Left lung (tissue), 10 donors: Measurements from ENCODE around the gene HEXIM1. TPM values are rescaled to one million over a fixed set of nuclear protein-coding genes. Genes with fewer than 3 reads are reported as not detected.

Experiments
- ATAC-seq: fragments of 200-7000 bp; cut with Tn5 transposase; one replicate; pipeline ENCODE4 v1.9.1; 2020; ENCODE audit warnings: moderate library complexity
- DNase-seq, 4 donors: peaks; one replicate each; pipeline ENCODE4 v3.0.0-alpha.2; 2013 to 2020
- H3K27ac ChIP-seq, 2 donors: fragments of 200-600 bp; sonication (generic) in 1 of 2; one replicate each; pipeline versions ENCODE4 v1.5.0 to v1.8.0; 2020 to 2021
- H3K27me3 ChIP-seq, 2 donors: fragments of 200-600 bp; sonication (generic) in 1 of 2; one replicate each; pipeline versions ENCODE4 v1.5.0 to v1.8.0; 2020 to 2021
- H3K36me3 ChIP-seq, 2 donors: fragments of 200-600 bp; sonication (generic) in 1 of 2; one replicate each; pipeline versions ENCODE4 v1.5.0 to v1.8.0; 2020 to 2021
- H3K4me1 ChIP-seq, 2 donors: fragments of 200-600 bp; one replicate each; pipeline ENCODE4 v1.8.0; 2021
- H3K4me3 ChIP-seq, 2 donors: fragments of 200-600 bp; sonication (generic) in 1 of 2; one replicate each; pipeline versions ENCODE4 v1.5.0 to v1.8.0; 2020 to 2021; ENCODE audit warnings: mild to moderate bottlenecking in 1 of 2
- H3K9me3 ChIP-seq, 2 donors: fragments of 200-600 bp; sonication (generic) in 1 of 2; one replicate each; pipeline versions ENCODE4 v1.5.0 to v1.8.0; 2020 to 2021
- intact Hi-C, 2 donors: fragments of 100-400 bp; cut with DNase I; formaldehyde crosslinking; loops; one replicate each; pipeline versions ENCODE4 v1.11.2 to v1.14.2; 2022
- polyA plus RNA-seq, 6 donors: library from polyadenylated mRNA; unstranded; fragments of 120-200 nt; gene quantifications; one replicate each; pipeline ENCODE4 v1.2.1, GENCODE V29; 2013; ENCODE audit not compliant: insufficient read length in 6 of 6
- total RNA-seq, 2 donors: library from RNA; stranded (reverse); fragmentation: NEBNext Ultra II Directional; extraction: Animal tissue kit (Norgen Biotek cat#: 25700); gene quantifications; one replicate each; pipeline ENCODE4 v1.2.1, GENCODE V29; 2021
- TF ChIP-seq, protein P1 (sequence below), 2 donors: fragments of 200-600 bp; sonication (generic) in 1 of 2; IDR thresholded peaks; one replicate each; pipeline versions ENCODE4 v1.5.0 to v1.8.0; 2021; ENCODE audit warnings: antibody characterized with exemption in 2 of 2
- donor health status: DM: no; HTN: yes; CAD: no.
- donor health status: DM: no; HTN: no; CAD: no.

The HEXIM1 gene
- total and polyA plus RNA-seq, 8 donors: 27.3 to 41.5 (median 34.8) TPM

DNA sequence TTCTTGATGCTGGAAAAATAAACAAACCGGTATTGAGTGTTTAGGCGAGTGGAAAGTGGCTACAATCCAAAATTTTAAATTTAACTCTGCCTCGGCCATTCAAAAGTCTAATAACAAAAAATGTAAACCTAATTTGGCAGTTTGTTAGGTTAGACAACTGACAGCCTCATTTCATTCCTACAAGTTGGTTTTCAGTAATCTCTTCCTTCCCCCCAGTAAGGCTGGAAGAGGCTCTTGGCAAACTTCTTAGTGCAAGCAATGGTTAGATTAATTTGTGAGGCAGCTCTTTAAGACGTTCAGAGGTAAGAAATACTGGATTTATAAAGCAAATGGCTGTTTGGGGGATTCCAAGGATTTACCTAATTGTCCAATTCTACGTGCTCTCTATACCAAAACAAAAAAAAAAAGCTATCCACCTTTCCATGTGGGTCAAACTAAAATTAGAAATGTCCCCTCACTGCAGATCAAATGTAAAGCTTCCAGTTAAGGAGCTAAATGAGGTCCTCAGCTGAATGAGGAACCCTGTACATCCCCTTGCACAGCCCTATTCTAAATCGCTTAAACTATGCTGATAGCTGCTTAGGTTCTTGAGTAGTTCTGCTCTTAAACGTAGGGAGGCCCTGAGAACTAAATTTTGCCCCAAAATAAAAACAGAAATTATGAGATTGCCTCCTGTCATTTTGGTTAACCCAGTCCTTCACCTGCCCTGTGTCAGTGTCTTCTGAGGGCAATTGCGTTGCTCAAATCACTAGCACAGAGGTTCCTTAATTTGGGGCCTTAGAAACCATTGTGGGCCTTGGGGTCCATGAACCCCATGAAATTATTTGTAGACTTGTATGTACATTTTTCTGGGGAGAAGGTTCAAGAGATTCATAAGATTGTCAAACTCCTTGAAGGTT lies 2.9 kb downstream of the HEXIM1 start:
- intact Hi-C loops: no loop called here
- ATAC-seq: no peak
- H3K4me3 ChIP-seq: peak overlapping the region; percentile 71 to 73

DNA sequence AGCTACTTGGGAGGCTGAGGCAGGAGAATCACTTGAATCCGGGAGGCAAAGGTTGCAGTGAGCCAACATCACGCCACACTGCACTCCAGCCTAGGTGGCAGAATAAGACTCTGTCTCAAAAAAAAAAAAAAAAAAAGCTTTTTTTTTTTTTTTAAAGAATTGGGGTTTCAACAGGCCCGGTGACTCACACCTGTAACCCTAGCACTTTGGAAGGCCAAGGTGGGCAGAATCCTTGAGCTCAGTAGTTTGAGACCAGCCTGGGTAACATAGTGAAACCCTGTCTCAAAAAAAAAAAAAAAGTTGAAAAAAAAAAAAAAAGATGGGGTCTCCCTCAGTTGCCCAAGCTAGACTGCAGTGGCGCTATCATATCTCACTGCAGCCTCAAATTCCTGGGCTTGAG lies 6.8 kb downstream of the HEXIM1 start:
- Histone ChIP-seq H3K4me1 (peaks cover 29 to 77% of the 10 kb centered on the region in 2 donors), H3K9me3 (no peaks in the 10 kb centered on the region), H3K4me3 (no peak overlapping the region), H3K27ac (peak overlapping the region in 1 of 2 donors; percentile 45), H3K36me3 (no peaks in the 10 kb centered on the region), H3K27me3 (no peaks in the 10 kb centered on the region)
- DNase-seq (no peak), ATAC-seq (no peak)
- TF ChIP-seq, protein P1, sequence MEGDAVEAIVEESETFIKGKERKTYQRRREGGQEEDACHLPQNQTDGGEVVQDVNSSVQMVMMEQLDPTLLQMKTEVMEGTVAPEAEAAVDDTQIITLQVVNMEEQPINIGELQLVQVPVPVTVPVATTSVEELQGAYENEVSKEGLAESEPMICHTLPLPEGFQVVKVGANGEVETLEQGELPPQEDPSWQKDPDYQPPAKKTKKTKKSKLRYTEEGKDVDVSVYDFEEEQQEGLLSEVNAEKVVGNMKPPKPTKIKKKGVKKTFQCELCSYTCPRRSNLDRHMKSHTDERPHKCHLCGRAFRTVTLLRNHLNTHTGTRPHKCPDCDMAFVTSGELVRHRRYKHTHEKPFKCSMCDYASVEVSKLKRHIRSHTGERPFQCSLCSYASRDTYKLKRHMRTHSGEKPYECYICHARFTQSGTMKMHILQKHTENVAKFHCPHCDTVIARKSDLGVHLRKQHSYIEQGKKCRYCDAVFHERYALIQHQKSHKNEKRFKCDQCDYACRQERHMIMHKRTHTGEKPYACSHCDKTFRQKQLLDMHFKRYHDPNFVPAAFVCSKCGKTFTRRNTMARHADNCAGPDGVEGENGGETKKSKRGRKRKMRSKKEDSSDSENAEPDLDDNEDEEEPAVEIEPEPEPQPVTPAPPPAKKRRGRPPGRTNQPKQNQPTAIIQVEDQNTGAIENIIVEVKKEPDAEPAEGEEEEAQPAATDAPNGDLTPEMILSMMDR (IDR thresholded peaks at IDR 0.05): no peak
- intact Hi-C loops: no loop called here

More for the DNA sequence above, 2.9 kb downstream of the HEXIM1 start:
- Histone ChIP-seq H3K9me3 (no peaks in the 10 kb centered on the region), H3K4me1 (peaks cover 13 to 49% of the 10 kb centered on the region in 2 donors), H3K27me3 (no peaks in the 10 kb centered on the region), H3K27ac (peak overlapping the region; percentile 34 to 98), H3K36me3 (no peaks in the 10 kb centered on the region)
- DNase-seq: no peak
- TF ChIP-seq, protein P1 (IDR thresholded peaks at IDR 0.05): no peak

GRCh38 chr17:45155483-45155882 lies 7.2 kb downstream of the HEXIM1 start:
- peak in 1 of 4 donors; percentile 66 for DNase-seq
- H3K36me3 ChIP-seq: no peaks in the 10 kb centered on the region
- peak overlapping the region in 1 of 2 donors; percentile 45 for H3K27ac ChIP-seq
- intact Hi-C loops: no loop called here
- TF ChIP-seq, protein P1 (IDR thresholded peaks at IDR 0.05): no peak
- peaks cover 32 to 77% of the 10 kb centered on the region in 2 donors for H3K4me1 ChIP-seq
- H3K4me3 ChIP-seq: no peak overlapping the region
- peak; percentile 19 for ATAC-seq
- H3K9me3 ChIP-seq: no peaks in the 10 kb centered on the region
- no peaks in the 10 kb centered on the region for H3K27me3 ChIP-seq

DNA sequence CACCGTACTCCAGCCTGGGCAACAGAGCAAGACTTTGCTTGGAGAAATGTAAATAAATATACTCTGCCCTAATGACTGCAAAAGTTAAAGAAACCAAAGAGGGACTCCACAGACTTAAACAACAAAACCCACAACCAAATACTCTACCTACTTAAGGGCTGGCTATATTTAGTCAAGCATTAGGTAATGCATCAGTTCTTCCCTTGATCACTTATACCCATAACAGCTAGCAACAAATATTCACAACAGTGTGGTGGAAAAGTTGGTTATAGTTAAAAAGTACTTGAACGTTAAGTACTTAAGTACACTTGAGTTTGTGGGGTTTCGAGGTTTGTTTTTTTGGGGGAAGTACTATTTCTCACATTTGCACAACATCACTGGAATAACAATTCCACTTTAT lies 8.0 kb downstream of the HEXIM1 start:
- ATAC-seq: peak; percentile 53
- intact Hi-C loops: no loop called here
- Histone ChIP-seq H3K27me3 (no peaks in the 10 kb centered on the region), H3K27ac (no peak overlapping the region), H3K4me3 (no peak overlapping the region), H3K36me3 (no peaks in the 10 kb centered on the region), H3K4me1 (peaks cover 30 to 69% of the 10 kb centered on the region in 2 donors), H3K9me3 (no peaks in the 10 kb centered on the region)
- DNase-seq: peak in 1 of 4 donors; percentile 2
- TF ChIP-seq, protein P1 (IDR thresholded peaks at IDR 0.05): no peak
